Measurements from ENCODE around the gene UBL4A.

Gene UBL4A

GRCh38 chrX:154457491-154458115 is 28.8 kb downstream of the UBL4A start:
- Histone ChIP-seq H3K27me3 (ENCODE audit: insufficient read depth, low read length, poor library complexity) (no peaks in the 10 kb centered on the region), H3K4me1 (ENCODE audit: insufficient read depth, low read length) (peaks cover 25% of the 10 kb centered on the region), H3K9me3 (ENCODE audit: insufficient read depth, low read length, severe bottlenecking) (no peaks in the 10 kb centered on the region), H3K9ac (ENCODE audit: low read depth, low read length) (peak overlapping the region; percentile 67), H3K4me2 (ENCODE audit: insufficient read depth, low read length) (peak overlapping the region; percentile 72), H3K36me3 (ENCODE audit: insufficient read depth, low read length) (peaks cover 20% of the 10 kb centered on the region), H3K27ac (ENCODE audit: low read length) (peak overlapping the region; percentile 62; the same call in 1 of the 2 replicates), H2AFZ (ENCODE audit: low read depth, low read length) (peak overlapping the region; percentile 76), H4K20me1 (ENCODE audit: insufficient read depth, low read length) (peaks cover 10% of the 10 kb centered on the region; the same call in 1 of the 2 replicates), H3K79me2 (ENCODE audit: insufficient read depth, low read length) (peaks cover 14% of the 10 kb centered on the region), H3K4me3 (ENCODE audit: low read depth in 1 of 2, low read length in 2 of 2) (peak overlapping the region; percentile 6 to 78; a peak in 3 of 4 replicates)
- DNase-seq (peak; percentile 54), ATAC-seq (ENCODE audit: insufficient read depth, low read depth) (peak; percentile 34)
- no peak for TF ChIP-seq EZH2 (IDR thresholded peaks at IDR 0.05; ENCODE audit: borderline replicate concordance, low read depth, low read length, severe bottlenecking)
- TF ChIP-seq, protein P1, sequence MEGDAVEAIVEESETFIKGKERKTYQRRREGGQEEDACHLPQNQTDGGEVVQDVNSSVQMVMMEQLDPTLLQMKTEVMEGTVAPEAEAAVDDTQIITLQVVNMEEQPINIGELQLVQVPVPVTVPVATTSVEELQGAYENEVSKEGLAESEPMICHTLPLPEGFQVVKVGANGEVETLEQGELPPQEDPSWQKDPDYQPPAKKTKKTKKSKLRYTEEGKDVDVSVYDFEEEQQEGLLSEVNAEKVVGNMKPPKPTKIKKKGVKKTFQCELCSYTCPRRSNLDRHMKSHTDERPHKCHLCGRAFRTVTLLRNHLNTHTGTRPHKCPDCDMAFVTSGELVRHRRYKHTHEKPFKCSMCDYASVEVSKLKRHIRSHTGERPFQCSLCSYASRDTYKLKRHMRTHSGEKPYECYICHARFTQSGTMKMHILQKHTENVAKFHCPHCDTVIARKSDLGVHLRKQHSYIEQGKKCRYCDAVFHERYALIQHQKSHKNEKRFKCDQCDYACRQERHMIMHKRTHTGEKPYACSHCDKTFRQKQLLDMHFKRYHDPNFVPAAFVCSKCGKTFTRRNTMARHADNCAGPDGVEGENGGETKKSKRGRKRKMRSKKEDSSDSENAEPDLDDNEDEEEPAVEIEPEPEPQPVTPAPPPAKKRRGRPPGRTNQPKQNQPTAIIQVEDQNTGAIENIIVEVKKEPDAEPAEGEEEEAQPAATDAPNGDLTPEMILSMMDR (IDR thresholded peaks at IDR 0.05; ENCODE audit: borderline replicate concordance, extremely low read depth, low read length, poor library complexity, severe bottlenecking) = no peak

DNA sequence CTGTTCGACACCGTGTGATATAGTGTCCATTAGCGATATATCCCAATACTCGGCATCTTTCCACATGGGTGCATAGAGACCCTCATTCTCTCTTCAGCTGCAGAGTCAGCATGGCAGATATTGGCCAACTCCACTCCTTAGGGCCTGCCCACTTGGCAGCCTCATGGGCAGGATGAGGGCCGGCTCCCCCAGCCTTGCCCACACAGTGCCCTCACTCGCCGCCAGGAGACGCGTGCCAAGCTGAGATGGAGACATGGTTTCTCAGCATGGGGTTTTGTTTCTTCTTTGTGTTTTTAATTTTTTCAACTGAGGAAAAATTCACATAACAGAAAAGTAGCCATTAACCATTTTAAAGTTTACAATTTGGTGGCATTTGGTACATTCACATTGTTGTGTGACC is 33.6 kb downstream of the UBL4A start:
- DNase-seq (no peak), ATAC-seq (ENCODE audit: insufficient read depth, low read depth) (no peak)
- H4K20me1 ChIP-seq (ENCODE audit: insufficient read depth, low read length) = no peaks in the 10 kb centered on the region
- H3K79me2 ChIP-seq (ENCODE audit: insufficient read depth, low read length) = no peaks in the 10 kb centered on the region
- peaks cover 7% of the 10 kb centered on the region for H3K4me1 ChIP-seq (ENCODE audit: insufficient read depth, low read length)
- H3K9me3 ChIP-seq (ENCODE audit: insufficient read depth, low read length, severe bottlenecking) = no peaks in the 10 kb centered on the region
- no peak overlapping the region for H2AFZ ChIP-seq (ENCODE audit: low read depth, low read length)
- no peaks in the 10 kb centered on the region for H3K27me3 ChIP-seq (ENCODE audit: insufficient read depth, low read length, poor library complexity)
- no peaks in the 10 kb centered on the region for H3K36me3 ChIP-seq (ENCODE audit: insufficient read depth, low read length)
- H3K4me2 ChIP-seq (ENCODE audit: insufficient read depth, low read length) = no peak overlapping the region
- no peak overlapping the region for H3K4me3 ChIP-seq (ENCODE audit: low read depth in 1 of 2, low read length in 2 of 2)
- H3K9ac ChIP-seq (ENCODE audit: low read depth, low read length) = no peak overlapping the region
- no peak for TF ChIP-seq EZH2 (IDR thresholded peaks at IDR 0.05; ENCODE audit: borderline replicate concordance, low read depth, low read length, severe bottlenecking)
- TF ChIP-seq, protein P1 (IDR thresholded peaks at IDR 0.05; ENCODE audit: borderline replicate concordance, extremely low read depth, low read length, poor library complexity, severe bottlenecking) = no peak
- H3K27ac ChIP-seq (ENCODE audit: low read length) = no peak overlapping the region

- Histone ChIP-seq H2AFZ (ENCODE audit: low read depth, low read length) (no peak overlapping the region), H3K79me2 (ENCODE audit: insufficient read depth, low read length) (no peaks in the 10 kb centered on the region), H3K9ac (ENCODE audit: low read depth, low read length) (no peak overlapping the region), H3K9me3 (ENCODE audit: insufficient read depth, low read length, severe bottlenecking) (no peaks in the 10 kb centered on the region), H3K27ac (ENCODE audit: low read length) (no peak overlapping the region), H4K20me1 (ENCODE audit: insufficient read depth, low read length) (no peaks in the 10 kb centered on the region), H3K4me2 (ENCODE audit: insufficient read depth, low read length) (no peak overlapping the region), H3K27me3 (ENCODE audit: insufficient read depth, low read length, poor library complexity) (no peaks in the 10 kb centered on the region), H3K4me1 (ENCODE audit: insufficient read depth, low read length) (no peaks in the 10 kb centered on the region), H3K4me3 (ENCODE audit: low read depth in 1 of 2, low read length in 2 of 2) (no peak overlapping the region), H3K36me3 (ENCODE audit: insufficient read depth, low read length) (no peaks in the 10 kb centered on the region)
- no peak for DNase-seq
- no peak for TF ChIP-seq EZH2 (IDR thresholded peaks at IDR 0.05; ENCODE audit: borderline replicate concordance, low read depth, low read length, severe bottlenecking)
- TF ChIP-seq, protein P1 (IDR thresholded peaks at IDR 0.05; ENCODE audit: borderline replicate concordance, extremely low read depth, low read length, poor library complexity, severe bottlenecking) = no peak
- no peak for ATAC-seq (ENCODE audit: insufficient read depth, low read depth)
Measured at GRCh38 chrX:154450312-154450711, 36.1 kb downstream of the UBL4A start.
